PC-9 (cell line): Measurements from ENCODE around the gene TNK2.

Experiments used
- EZH2 ChIP-seq: fragments of 200-600 bp; sonication (generic); IDR thresholded peaks from 2 replicates; pipeline ENCODE4 v1.8.0; 2017; ENCODE audit warnings: antibody characterized with exemption, low read depth
- TF ChIP-seq, protein P1 (sequence below): fragments of 200-600 bp; sonication (generic); conservative IDR thresholded peaks from 2 replicates; pipeline ENCODE4 v1.6.1; 2017; ENCODE audit warnings: mixed run types, antibody characterized with exemption, mild to moderate bottlenecking, moderate library complexity

DNA sequence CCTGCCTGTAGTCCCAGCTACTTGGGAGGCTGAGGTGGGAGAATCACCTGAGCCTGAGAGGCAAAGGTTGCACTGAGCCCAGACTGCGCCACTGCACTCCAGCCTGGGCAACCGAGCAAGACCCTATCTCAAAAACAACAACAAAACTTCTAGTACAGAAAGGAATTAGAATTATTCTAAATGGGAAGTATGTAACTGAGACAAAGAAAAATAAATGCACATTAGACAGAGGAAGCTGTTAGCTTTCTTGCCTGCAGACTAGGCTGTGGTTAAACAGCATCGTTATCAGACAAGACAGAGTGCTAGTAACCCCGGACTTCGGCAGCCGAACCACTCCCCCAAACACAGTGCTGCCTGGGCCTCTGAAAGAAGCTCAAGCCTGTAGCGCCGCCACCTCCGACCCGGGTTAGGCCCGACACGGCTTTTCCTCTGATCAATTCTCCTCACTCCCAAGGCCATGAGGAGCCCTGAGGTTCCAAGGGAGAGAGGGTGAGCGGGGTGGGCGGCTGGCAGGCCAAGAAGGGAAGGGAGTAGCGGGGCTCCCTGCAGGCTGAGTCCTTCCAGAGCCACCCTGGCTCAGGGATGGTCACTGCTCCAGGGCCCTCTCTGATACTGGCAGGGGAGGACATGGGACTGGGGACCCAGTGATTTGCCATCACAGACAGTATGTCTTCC lies 51.8 kb downstream of the TNK2 start:
- TF ChIP-seq EZH2 = no peak
- TF ChIP-seq, protein P1, sequence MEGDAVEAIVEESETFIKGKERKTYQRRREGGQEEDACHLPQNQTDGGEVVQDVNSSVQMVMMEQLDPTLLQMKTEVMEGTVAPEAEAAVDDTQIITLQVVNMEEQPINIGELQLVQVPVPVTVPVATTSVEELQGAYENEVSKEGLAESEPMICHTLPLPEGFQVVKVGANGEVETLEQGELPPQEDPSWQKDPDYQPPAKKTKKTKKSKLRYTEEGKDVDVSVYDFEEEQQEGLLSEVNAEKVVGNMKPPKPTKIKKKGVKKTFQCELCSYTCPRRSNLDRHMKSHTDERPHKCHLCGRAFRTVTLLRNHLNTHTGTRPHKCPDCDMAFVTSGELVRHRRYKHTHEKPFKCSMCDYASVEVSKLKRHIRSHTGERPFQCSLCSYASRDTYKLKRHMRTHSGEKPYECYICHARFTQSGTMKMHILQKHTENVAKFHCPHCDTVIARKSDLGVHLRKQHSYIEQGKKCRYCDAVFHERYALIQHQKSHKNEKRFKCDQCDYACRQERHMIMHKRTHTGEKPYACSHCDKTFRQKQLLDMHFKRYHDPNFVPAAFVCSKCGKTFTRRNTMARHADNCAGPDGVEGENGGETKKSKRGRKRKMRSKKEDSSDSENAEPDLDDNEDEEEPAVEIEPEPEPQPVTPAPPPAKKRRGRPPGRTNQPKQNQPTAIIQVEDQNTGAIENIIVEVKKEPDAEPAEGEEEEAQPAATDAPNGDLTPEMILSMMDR = no peak
